K562 (cell line): Measurements from ENCODE around the gene HIPK2. TPM values are rescaled to one million over a fixed set of nuclear protein-coding genes. Genes with fewer than 3 reads are reported as not detected.

Source experiments
- CSDE1 ChIP-seq, 2 experiments: fragments of 450-650 bp; IDR thresholded peaks; 2 replicates each; pipeline ENCODE4 v1.6.1; 2016; ENCODE audit warnings: mild to moderate bottlenecking in 1 of 2
- DPF2 ChIP-seq: fragments of 450-650 bp; IDR thresholded peaks from 2 replicates; pipeline ENCODE4 v1.6.1; 2016
- MAFK ChIP-seq: IDR thresholded peaks from 2 replicates; pipeline ENCODE4 v1.6.1; 2011; ENCODE audit warnings: low read length, improper control_type of control experiment
- NFIX ChIP-seq: fragments of 250-450 bp; sonication (Bioruptor Pico); IDR thresholded peaks from 2 replicates; pipeline ENCODE4 v1.4.0; 2020; ENCODE audit warnings: low read depth, mild to moderate bottlenecking, moderate library complexity
- NR2F6 ChIP-seq: fragments of 450-650 bp; formaldehyde crosslinking; IDR thresholded peaks from 2 replicates; pipeline ENCODE4 v1.4.0; 2020; ENCODE audit warnings: mild to moderate bottlenecking
- POLR2AphosphoS2 ChIP-seq: IDR thresholded peaks from 2 replicates; pipeline ENCODE4 v1.6.1; 2012; ENCODE audit warnings: low read length, improper control_type of control experiment
- POLR2G ChIP-seq: fragments of 200-400 bp; formaldehyde crosslinking; IDR thresholded peaks from 2 replicates; pipeline ENCODE4 v1.6.1; 2017; ENCODE audit warnings: low read depth, mild to moderate bottlenecking, antibody characterized with exemption, low read length, moderate library complexity
- POLR2H ChIP-seq: IDR thresholded peaks from 2 replicates; pipeline ENCODE4 v1.6.1; 2016; ENCODE audit warnings: missing genetic modification characterization, low read depth, mild to moderate bottlenecking, control low read depth, missing compliant biosample characterization, moderate library complexity
- POLR3G ChIP-seq: IDR thresholded peaks from 2 replicates; pipeline ENCODE4 v1.6.1; 2011; ENCODE audit not compliant: insufficient read length, insufficient replicate concordance; ENCODE audit errors: extremely low read depth
- SNIP1 ChIP-seq: fragments of 450-650 bp; IDR thresholded peaks from 2 replicates; pipeline ENCODE4 v1.7.1; 2017; ENCODE audit warnings: low read depth, mild to moderate bottlenecking
- TRIM28 ChIP-seq: fragments of 450-650 bp; IDR thresholded peaks from 2 replicates; pipeline ENCODE4 v1.6.1; 2017
- U2AF1 ChIP-seq: fragments of 200-400 bp; formaldehyde crosslinking; optimal IDR thresholded peaks from 2 replicates; pipeline ENCODE3; 2017; ENCODE audit warnings: mild to moderate bottlenecking, low read depth, low read length, moderate library complexity
- ZC3H11A ChIP-seq: IDR thresholded peaks from 2 replicates; pipeline ENCODE4 v1.6.1; 2012; ENCODE audit warnings: low read depth, low read length, improper control_type of control experiment
- ZNF175 ChIP-seq: fragments of 200-800 bp; sonication (Bioruptor generic); IDR thresholded peaks from 2 replicates; pipeline ENCODE4 v1.6.1; 2016; ENCODE audit warnings: low read depth, mild to moderate bottlenecking, missing genetic modification characterization, missing compliant biosample characterization
- ZNF217 ChIP-seq: sonication (generic); formaldehyde crosslinking; IDR thresholded peaks from 2 replicates; pipeline ENCODE4 v1.8.0; 2022; ENCODE audit warnings: mild to moderate bottlenecking, missing genetic modification reagents
- ZNF23 ChIP-seq: fragments of 250-450 bp; sonication (Bioruptor Pico); IDR thresholded peaks from 2 replicates; pipeline ENCODE4 v1.4.0; 2020; ENCODE audit warnings: mild to moderate bottlenecking
- polyA plus RNA-seq, 8 experiments: library from polyadenylated mRNA; depleted of rRNA in 4 of 8; stranded (reverse) in 5 of 8; unstranded in 3 of 8; fragments of >200 nt; fragmentation: Nextera tagmentation in 2 of 8; fragmentation: Illumina TruSeq in 1 of 8; extraction: Ambion mirVana in 2 of 8; extraction: Trizol in 1 of 8; gene quantifications; 2 replicates each; pipeline versions ENCODE4 v1.2.1 to v1.2.3, GENCODE V29; 2011 to 2014; ENCODE audit warnings: inconsistent platforms in 1 of 8, missing spikeins in 1 of 8
- total RNA-seq, 7 experiments: library from RNA; depleted of rRNA in 6 of 7; stranded (reverse); fragments of >200 nt in 6 of 7; fragmentation: Illumina TruSeq in 2 of 7; extraction: Trizol in 2 of 7; gene quantifications; 2 replicates each; pipeline versions ENCODE4 v1.2.1 to v1.2.3, GENCODE V29; 2011 to 2021; ENCODE audit warnings: low replicate concordance in 1 of 7
- TF ChIP-seq, protein P1 (sequence below): fragments of 250-450 bp; sonication (Bioruptor Pico); IDR thresholded peaks from 2 replicates; pipeline ENCODE4 v1.5.1; 2021; ENCODE audit warnings: mild to moderate bottlenecking
- TF ChIP-seq, protein P2 (sequence below): fragments of 450-650 bp; IDR thresholded peaks from 2 replicates; pipeline ENCODE4 v1.6.1; 2016; ENCODE audit warnings: missing biosample characterization, missing genetic modification characterization
- TF ChIP-seq, protein P3 (sequence below): fragments of 250-450 bp; sonication (Bioruptor Pico); IDR thresholded peaks from 2 replicates; pipeline ENCODE4 v1.5.0; 2021; ENCODE audit warnings: mild to moderate bottlenecking, borderline replicate concordance
- TF ChIP-seq, protein P4 (sequence below): sonication (generic); formaldehyde crosslinking; IDR thresholded peaks from 2 replicates; pipeline ENCODE4 v1.8.1; 2023; ENCODE audit warnings: mild to moderate bottlenecking, missing genetic modification reagents
- TF ChIP-seq, protein P5 (sequence below): fragments of 450-650 bp; formaldehyde crosslinking; IDR thresholded peaks from 2 replicates; pipeline ENCODE4 v1.4.0; 2022; ENCODE audit warnings: mild to moderate bottlenecking, moderate library complexity

HIPK2 gene
- total and polyA plus RNA-seq, 9 of the 15 experiments (the other 6 are each of a cell fraction or from before 2014, with no cell fraction given): 0.69 to 19.8 (median 5.1) TPM

DNA sequence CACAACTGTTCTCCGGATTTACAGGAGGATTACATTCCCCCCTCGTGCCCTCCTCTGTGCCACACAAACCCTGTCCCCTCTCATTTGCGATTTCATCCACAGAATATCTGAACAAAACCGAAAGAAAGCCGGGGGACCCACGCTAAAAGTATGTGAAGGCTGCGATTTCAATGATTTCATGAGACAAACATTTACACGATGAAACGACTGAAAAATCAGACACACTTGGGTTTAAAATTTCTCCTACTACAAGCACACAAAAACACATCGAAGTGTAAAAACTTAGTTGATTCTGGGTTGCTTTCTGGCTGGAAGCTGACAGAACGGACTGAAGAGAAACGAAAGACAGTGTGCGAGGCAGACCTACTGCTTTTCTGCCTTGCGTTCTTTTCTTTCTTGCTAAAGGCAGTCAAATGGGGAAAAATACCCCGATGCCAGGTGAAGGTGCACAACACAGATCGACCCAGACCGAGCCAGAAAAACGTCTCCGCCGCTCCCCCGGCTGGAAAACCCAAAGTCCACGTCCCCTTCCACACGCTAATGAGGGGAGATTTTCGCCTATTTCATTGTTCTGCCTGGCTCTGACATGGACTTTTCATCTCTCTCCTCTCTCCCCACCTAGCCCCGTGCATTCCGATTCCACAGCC is 1.2 kb downstream of the HIPK2 start (continued):
- TF ChIP-seq POLR3G: no peak
- no peak for TF ChIP-seq ZC3H11A
- no peak for TF ChIP-seq SNIP1
- no peak for TF ChIP-seq CSDE1 (IDR thresholded peaks at IDR 0.05)
- no peak for TF ChIP-seq POLR2AphosphoS2
- TF ChIP-seq ZNF175: no peak
- no peak for TF ChIP-seq ZNF23 (CRISPR knock-in tag)
- peak; percentile 33; the same call in 1 of the 2 replicates for TF ChIP-seq DPF2
- TF ChIP-seq, protein P1, sequence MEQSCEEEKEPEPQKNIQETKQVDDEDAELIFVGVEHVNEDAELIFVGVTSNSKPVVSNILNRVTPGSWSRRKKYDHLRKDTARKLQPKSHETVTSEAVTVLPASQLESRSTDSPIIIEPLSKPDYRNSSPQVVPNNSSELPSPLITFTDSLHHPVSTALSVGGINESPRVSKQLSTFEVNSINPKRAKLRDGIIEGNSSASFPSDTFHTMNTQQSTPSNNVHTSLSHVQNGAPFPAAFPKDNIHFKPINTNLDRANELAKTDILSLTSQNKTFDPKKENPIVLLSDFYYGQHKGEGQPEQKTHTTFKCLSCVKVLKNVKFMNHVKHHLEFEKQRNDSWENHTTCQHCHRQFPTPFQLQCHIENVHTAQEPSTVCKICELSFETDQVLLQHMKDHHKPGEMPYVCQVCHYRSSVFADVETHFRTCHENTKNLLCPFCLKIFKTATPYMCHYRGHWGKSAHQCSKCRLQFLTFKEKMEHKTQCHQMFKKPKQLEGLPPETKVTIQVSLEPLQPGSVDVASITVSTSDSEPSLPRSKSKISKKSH (CRISPR knock-in tag): no peak
- TF ChIP-seq, protein P2, sequence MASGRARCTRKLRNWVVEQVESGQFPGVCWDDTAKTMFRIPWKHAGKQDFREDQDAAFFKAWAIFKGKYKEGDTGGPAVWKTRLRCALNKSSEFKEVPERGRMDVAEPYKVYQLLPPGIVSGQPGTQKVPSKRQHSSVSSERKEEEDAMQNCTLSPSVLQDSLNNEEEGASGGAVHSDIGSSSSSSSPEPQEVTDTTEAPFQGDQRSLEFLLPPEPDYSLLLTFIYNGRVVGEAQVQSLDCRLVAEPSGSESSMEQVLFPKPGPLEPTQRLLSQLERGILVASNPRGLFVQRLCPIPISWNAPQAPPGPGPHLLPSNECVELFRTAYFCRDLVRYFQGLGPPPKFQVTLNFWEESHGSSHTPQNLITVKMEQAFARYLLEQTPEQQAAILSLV (tag): no peak
- TF ChIP-seq NFIX (CRISPR knock-in tag): no peak
- no peak for TF ChIP-seq U2AF1
- TF ChIP-seq ZNF217: no peak
- TF ChIP-seq, protein P3, sequence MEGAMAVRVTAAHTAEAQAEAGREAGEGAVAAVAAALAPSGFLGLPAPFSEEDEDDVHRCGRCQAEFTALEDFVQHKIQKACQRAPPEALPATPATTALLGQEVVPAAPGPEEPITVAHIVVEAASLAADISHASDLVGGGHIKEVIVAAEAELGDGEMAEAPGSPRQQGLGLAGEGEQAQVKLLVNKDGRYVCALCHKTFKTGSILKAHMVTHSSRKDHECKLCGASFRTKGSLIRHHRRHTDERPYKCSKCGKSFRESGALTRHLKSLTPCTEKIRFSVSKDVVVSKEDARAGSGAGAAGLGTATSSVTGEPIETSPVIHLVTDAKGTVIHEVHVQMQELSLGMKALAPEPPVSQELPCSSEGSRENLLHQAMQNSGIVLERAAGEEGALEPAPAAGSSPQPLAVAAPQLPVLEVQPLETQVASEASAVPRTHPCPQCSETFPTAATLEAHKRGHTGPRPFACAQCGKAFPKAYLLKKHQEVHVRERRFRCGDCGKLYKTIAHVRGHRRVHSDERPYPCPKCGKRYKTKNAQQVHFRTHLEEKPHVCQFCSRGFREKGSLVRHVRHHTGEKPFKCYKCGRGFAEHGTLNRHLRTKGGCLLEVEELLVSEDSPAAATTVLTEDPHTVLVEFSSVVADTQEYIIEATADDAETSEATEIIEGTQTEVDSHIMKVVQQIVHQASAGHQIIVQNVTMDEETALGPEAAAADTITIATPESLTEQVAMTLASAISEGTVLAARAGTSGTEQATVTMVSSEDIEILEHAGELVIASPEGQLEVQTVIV: no peak
- TF ChIP-seq, protein P4, sequence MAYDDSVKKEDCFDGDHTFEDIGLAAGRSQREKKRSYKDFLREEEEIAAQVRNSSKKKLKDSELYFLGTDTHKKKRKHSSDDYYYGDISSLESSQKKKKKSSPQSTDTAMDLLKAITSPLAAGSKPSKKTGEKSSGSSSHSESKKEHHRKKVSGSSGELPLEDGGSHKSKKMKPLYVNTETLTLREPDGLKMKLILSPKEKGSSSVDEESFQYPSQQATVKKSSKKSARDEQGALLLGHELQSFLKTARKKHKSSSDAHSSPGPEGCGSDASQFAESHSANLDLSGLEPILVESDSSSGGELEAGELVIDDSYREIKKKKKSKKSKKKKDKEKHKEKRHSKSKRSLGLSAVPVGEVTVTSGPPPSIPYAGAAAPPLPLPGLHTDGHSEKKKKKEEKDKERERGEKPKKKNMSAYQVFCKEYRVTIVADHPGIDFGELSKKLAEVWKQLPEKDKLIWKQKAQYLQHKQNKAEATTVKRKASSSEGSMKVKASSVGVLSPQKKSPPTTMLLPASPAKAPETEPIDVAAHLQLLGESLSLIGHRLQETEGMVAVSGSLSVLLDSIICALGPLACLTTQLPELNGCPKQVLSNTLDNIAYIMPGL: no peak
- TF ChIP-seq, protein P5, sequence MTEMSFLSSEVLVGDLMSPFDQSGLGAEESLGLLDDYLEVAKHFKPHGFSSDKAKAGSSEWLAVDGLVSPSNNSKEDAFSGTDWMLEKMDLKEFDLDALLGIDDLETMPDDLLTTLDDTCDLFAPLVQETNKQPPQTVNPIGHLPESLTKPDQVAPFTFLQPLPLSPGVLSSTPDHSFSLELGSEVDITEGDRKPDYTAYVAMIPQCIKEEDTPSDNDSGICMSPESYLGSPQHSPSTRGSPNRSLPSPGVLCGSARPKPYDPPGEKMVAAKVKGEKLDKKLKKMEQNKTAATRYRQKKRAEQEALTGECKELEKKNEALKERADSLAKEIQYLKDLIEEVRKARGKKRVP (CRISPR knock-in tag): no peak
- TF ChIP-seq TRIM28: no peak
- TF ChIP-seq POLR2G: no peak
- TF ChIP-seq NR2F6 (CRISPR knock-in tag): no peak
- no peak for TF ChIP-seq POLR2H (tag)
- no peak for TF ChIP-seq MAFK
